HFF-Myc (cell line): ENCODE data around the gene MORN1.

Experiments used
- DNase-seq: peaks from one replicate; pipeline ENCODE4 v3.0.0-alpha.2; 2011; ENCODE audit warnings: low read depth; ENCODE audit errors: extremely low read depth
- H3K4me3 ChIP-seq: replicated peaks from 2 replicates; pipeline ENCODE4 v1.5.1; 2011; ENCODE audit warnings: low read depth, mild to moderate bottlenecking, control low read depth, low read length
- CTCF ChIP-seq: IDR thresholded peaks from 2 replicates; pipeline ENCODE4 v1.5.1; 2012; ENCODE audit warnings: mild to moderate bottlenecking, low read depth, low read length, control low read depth; ENCODE audit errors: missing control alignments

The MORN1 gene

DNA sequence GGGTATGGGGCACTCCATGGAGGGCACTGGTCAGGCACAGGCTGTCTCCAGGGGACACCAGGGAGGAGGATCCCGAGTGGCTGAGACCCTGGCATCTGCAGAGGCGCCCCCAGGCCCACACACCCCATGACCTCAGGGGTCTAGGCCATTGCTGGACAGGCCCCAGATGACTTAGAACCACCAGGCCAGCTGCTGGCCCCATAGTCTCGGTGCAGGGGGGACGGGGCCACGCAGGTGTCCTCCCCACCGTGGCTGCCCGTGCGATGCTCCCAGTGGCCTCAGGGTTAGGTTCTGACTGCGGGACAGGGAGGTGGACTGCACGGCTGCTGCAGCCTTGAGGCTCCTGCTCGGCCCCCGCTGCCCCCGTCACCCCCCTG lies 44.0 kb downstream of the MORN1 start:
- TF ChIP-seq CTCF = no peak
- H3K4me3 ChIP-seq = no peak overlapping the region
- DNase-seq = no peak

- DNase-seq = no peak
These were observed 44.5 kb downstream of the MORN1 start for GRCh38 chr1:2346691-2347408.

GRCh38 chr1:2345297-2346075 lies 45.9 kb downstream of the MORN1 start:
- no peak for TF ChIP-seq CTCF
- no peak for DNase-seq
- H3K4me3 ChIP-seq = no peak overlapping the region

More at GRCh38 chr1:2346691-2347408, 44.5 kb downstream of the MORN1 start:
- TF ChIP-seq CTCF = no peak
- no peak overlapping the region for H3K4me3 ChIP-seq

- H3K4me3 ChIP-seq = no peak overlapping the region
- DNase-seq = no peak
- no peak for TF ChIP-seq CTCF
These were observed 46.5 kb downstream of the MORN1 start for GRCh38 chr1:2344744-2345296.

GRCh38 chr1:2344121-2344681 lies 47.2 kb downstream of the MORN1 start:
- no peak for TF ChIP-seq CTCF
- DNase-seq = no peak
- H3K4me3 ChIP-seq = no peak overlapping the region

- no peak for DNase-seq
- no peak overlapping the region for H3K4me3 ChIP-seq
- no peak for TF ChIP-seq CTCF
These were observed 48.1 kb downstream of the MORN1 start for GRCh38 chr1:2343023-2343935.
